HepG2 (cell line): ENCODE measurements around the gene NINL. TPM values are rescaled to one million over a fixed set of nuclear protein-coding genes. Genes with fewer than 3 reads are reported as not detected.
A peak's percentile ranks its signal among the peaks of the same experiment; 100 is the strongest.

Experiments
- AHDC1 ChIP-seq: sonication (generic); formaldehyde crosslinking; IDR thresholded peaks from 2 replicates; pipeline ENCODE4 v1.5.1; 2020; ENCODE audit warnings: mild to moderate bottlenecking, missing genetic modification reagents, borderline replicate concordance
- ARID4A ChIP-seq: sonication (generic); formaldehyde crosslinking; IDR thresholded peaks from 2 replicates; pipeline ENCODE4 v1.5.0; 2020; ENCODE audit warnings: mild to moderate bottlenecking, missing genetic modification reagents, borderline replicate concordance
- FUBP1 ChIP-seq: sonication (generic); formaldehyde crosslinking; IDR thresholded peaks from 2 replicates; pipeline ENCODE4 v1.5.1; 2020; ENCODE audit warnings: missing genetic modification reagents, mild to moderate bottlenecking, borderline replicate concordance
- KDM2A ChIP-seq: sonication (generic); formaldehyde crosslinking; IDR thresholded peaks from 2 replicates; pipeline ENCODE4 v1.4.0; 2020; ENCODE audit warnings: low read depth, missing genetic modification reagents, borderline replicate concordance
- PTBP1 ChIP-seq: fragments of 200-400 bp; formaldehyde crosslinking; IDR thresholded peaks from 2 replicates; pipeline ENCODE4 v1.6.1; 2018; ENCODE audit warnings: low read length, low read depth; ENCODE audit not compliant: poor library complexity, severe bottlenecking
- RBM22 ChIP-seq: fragments of 200-400 bp; formaldehyde crosslinking; optimal IDR thresholded peaks from 2 replicates; pipeline ENCODE3; 2017; ENCODE audit warnings: mild to moderate bottlenecking, low read length, moderate library complexity
- RXRA ChIP-seq: sonication (generic); formaldehyde crosslinking; IDR thresholded peaks from 2 replicates; pipeline ENCODE4 v1.5.1; 2020; ENCODE audit warnings: missing genetic modification reagents
- SRY ChIP-seq: sonication (generic); formaldehyde crosslinking; IDR thresholded peaks from 2 replicates; pipeline ENCODE4 v1.8.0; 2022; ENCODE audit warnings: mild to moderate bottlenecking, missing genetic modification reagents
- ZFP82 ChIP-seq: sonication (generic); formaldehyde crosslinking; IDR thresholded peaks from 2 replicates; pipeline ENCODE4 v1.5.1; 2020; ENCODE audit warnings: mild to moderate bottlenecking, missing genetic modification reagents, borderline replicate concordance
- ZNF605 ChIP-seq: sonication (generic); formaldehyde crosslinking; IDR thresholded peaks from 2 replicates; pipeline ENCODE4 v1.8.0; 2022; ENCODE audit warnings: mild to moderate bottlenecking, missing genetic modification reagents
- ZNF687 ChIP-seq: sonication (generic); formaldehyde crosslinking; IDR thresholded peaks from 2 replicates; pipeline ENCODE4 v1.5.1; 2020; ENCODE audit warnings: mild to moderate bottlenecking, missing genetic modification reagents, moderate library complexity
- ZNF775 ChIP-seq: sonication (generic); formaldehyde crosslinking; IDR thresholded peaks from 2 replicates; pipeline ENCODE4 v1.4.0; 2020; ENCODE audit warnings: missing genetic modification reagents, mild to moderate bottlenecking, moderate library complexity, borderline replicate concordance
- polyA plus RNA-seq, 8 experiments: library from polyadenylated mRNA; depleted of rRNA in 3 of 8; stranded (reverse) in 7 of 8; unstranded in 1 of 8; fragments of >200 nt; fragmentation: Illumina TruSeq in 4 of 8; extraction: Trizol in 4 of 8; gene quantifications; 2 replicates each; pipeline versions ENCODE4 v1.2.1 to v1.2.3, GENCODE V29; 2011 to 2016; ENCODE audit warnings: low read depth in 4 of 8, missing spikeins in 1 of 8, mixed read lengths in 1 of 8; ENCODE audit not compliant: insufficient read depth in 1 of 8
- total RNA-seq, 5 experiments: library from RNA; depleted of rRNA; stranded (reverse); fragments of >200 nt; fragmentation: Illumina TruSeq; extraction: Trizol; gene quantifications; 2 replicates each; pipeline ENCODE4 v1.2.3, GENCODE V29; 2016; ENCODE audit warnings: low read depth in 1 of 5

NINL gene
- total and polyA plus RNA-seq, 2 of the 13 experiments (the other 11 are each of a cell fraction or from before 2014, with no cell fraction given): 32.3 to 34.3 TPM

- no peak for TF ChIP-seq FUBP1 (CRISPR knock-in tag)
- TF ChIP-seq SRY: 0 out of 2 replicates have a peak, but pooled peaks have one; percentile 34
- TF ChIP-seq ZNF687: peak; percentile 59
- TF ChIP-seq PTBP1: peak; percentile 71
- TF ChIP-seq KDM2A (CRISPR knock-in tag): 0 out of 2 replicates have a peak, but pooled peaks have one; percentile 21
- TF ChIP-seq RBM22: peak; percentile 77
- 0 out of 2 replicates have a peak, but pooled peaks have one; percentile 5 for TF ChIP-seq AHDC1 (CRISPR knock-in tag)
- TF ChIP-seq ZNF605 (CRISPR knock-in tag): no peak
- TF ChIP-seq RXRA (CRISPR knock-in tag): peak; percentile 43; the same call in 1 of the 2 replicates
- 0 out of 2 replicates have a peak, but pooled peaks have one; percentile 26 for TF ChIP-seq ARID4A (CRISPR knock-in tag)
- no peak for TF ChIP-seq ZNF775
- TF ChIP-seq ZFP82 (CRISPR knock-in tag): 0 out of 2 replicates have a peak, but pooled peaks have one; percentile 42
Observed at GRCh38 chr20:25526446-25526845, 58.9 kb downstream of the NINL start (continued).
